ENCODE data around the gene PRODH2. TPM values are rescaled to one million over a fixed set of nuclear protein-coding genes. Genes with fewer than 3 reads are reported as not detected.

Gene PRODH2
- total RNA-seq, 1 experiment from 2014 or later, result not detected

DNA sequence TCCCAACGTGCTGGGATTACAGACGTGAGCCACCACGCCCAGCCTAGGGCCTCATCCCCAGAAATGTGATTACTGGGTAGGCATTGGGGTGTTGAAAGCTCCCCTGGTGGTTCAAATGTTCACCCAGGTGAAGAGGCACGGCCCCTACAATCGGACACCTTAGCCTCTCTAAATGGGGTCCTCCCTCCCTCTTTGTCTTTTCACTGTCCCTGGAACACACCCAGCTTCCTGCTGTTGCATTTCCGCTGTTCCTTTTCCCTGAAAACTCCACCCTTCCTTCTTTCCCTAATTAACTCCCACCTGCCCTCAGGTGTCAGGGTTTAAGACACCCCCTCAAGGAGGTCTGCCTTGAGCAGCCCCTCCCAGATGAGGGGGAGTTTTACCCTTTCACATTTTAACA, 3.6 kb upstream of the PRODH2 start:
- ATAC-seq, result peak; percentile 83
- CTCF ChIA-PET, result interaction anchor here (0.6 to 2.0 kb wide), 3 partner anchors 32 to 881 kb away, joined by 3 to 8 read pairs (median 3); partner anchors contain the start of gene LIN37
- peak overlapping the region; percentile 98 for H3K27ac Mint-ChIP-seq

DNA sequence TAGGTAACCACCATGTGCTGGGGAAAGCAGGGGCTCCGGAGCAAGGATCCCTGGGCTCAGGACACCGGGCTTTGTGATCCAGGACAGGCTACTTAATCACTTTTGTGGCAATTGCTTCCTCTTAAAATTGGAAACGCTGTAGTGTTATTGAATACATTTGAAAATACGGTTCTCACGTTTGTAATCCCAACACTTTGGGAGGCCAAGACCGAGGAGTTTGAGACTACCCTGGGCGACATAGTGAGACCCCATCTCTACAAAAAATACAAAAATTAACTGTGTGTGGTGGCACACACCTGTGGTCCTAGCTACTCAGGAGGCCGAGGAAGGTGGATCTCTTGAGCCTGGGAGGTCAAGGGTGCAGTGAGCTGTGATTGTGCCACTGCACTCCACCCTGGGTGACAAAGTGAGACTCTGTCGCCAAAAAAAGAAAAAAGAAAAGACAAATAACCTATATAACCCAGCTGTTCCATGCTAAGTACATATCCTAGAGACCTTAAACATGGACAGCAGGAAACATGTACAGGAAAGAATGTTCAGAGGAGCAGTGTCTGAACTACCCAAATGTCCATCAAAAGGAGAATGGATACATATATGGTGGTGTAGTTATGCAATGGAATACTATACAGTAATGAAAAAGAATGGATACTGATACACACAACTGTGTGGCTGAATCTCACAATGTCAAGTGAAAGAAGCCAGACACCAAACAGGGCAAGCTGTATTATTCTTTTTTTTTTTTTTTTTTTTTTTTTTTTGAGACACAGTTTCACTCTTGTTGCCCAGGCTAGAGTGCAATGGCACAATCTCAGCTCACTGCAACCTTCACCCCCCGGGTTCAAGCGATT, 622 bp upstream of the PRODH2 start:
- H3K27me3 Mint-ChIP-seq (ENCODE audit: low read depth), result peaks cover 55% of the 10 kb centered on the region
- DNase-seq (ENCODE audit: low spot score) (no peak), ATAC-seq (no peak)
- H3K9me3 Mint-ChIP-seq, result peaks cover 4% of the 10 kb centered on the region; the same call in 1 of the 2 replicates
- H3K27ac Mint-ChIP-seq, result no peak overlapping the region
- no peak overlapping the region for H3K4me3 Mint-ChIP-seq
- ChIA-PET CTCF (interaction anchor here (0.9 to 2.1 kb wide), 2 partner anchors 10 to 118 kb away, joined by 4 to 6 read pairs; no protein-coding TSS in a partner anchor), POLR2A (no interaction called here)
- H3K36me3 Mint-ChIP-seq, result no peaks in the 10 kb centered on the region
- peaks cover 7% of the 10 kb centered on the region for H3K4me1 Mint-ChIP-seq
- TF ChIP-seq SP1 (CRISPR knock-in tag; conservative IDR thresholded peaks at IDR 0.05) (no peak), FOXP1 (CRISPR knock-in tag; IDR thresholded peaks at IDR 0.05; ENCODE audit: borderline replicate concordance) (no peak), GTF2I (CRISPR knock-in tag; conservative IDR thresholded peaks at IDR 0.05) (no peak), OVOL2 (CRISPR knock-in tag; IDR thresholded peaks at IDR 0.05; ENCODE audit: borderline replicate concordance) (no peak), NR1H2 (CRISPR knock-in tag; IDR thresholded peaks at IDR 0.05) (no peak)
- TF ChIP-seq, protein P1, sequence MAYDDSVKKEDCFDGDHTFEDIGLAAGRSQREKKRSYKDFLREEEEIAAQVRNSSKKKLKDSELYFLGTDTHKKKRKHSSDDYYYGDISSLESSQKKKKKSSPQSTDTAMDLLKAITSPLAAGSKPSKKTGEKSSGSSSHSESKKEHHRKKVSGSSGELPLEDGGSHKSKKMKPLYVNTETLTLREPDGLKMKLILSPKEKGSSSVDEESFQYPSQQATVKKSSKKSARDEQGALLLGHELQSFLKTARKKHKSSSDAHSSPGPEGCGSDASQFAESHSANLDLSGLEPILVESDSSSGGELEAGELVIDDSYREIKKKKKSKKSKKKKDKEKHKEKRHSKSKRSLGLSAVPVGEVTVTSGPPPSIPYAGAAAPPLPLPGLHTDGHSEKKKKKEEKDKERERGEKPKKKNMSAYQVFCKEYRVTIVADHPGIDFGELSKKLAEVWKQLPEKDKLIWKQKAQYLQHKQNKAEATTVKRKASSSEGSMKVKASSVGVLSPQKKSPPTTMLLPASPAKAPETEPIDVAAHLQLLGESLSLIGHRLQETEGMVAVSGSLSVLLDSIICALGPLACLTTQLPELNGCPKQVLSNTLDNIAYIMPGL (CRISPR knock-in tag; IDR thresholded peaks at IDR 0.05), result no peak
- TF ChIP-seq, protein P2, sequence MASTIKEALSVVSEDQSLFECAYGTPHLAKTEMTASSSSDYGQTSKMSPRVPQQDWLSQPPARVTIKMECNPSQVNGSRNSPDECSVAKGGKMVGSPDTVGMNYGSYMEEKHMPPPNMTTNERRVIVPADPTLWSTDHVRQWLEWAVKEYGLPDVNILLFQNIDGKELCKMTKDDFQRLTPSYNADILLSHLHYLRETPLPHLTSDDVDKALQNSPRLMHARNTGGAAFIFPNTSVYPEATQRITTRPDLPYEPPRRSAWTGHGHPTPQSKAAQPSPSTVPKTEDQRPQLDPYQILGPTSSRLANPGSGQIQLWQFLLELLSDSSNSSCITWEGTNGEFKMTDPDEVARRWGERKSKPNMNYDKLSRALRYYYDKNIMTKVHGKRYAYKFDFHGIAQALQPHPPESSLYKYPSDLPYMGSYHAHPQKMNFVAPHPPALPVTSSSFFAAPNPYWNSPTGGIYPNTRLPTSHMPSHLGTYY (CRISPR knock-in tag; IDR thresholded peaks at IDR 0.05), result no peak

More for the DNA sequence above, 3.6 kb upstream of the PRODH2 start:
- peaks cover 10% of the 10 kb centered on the region for H3K4me1 Mint-ChIP-seq
- H3K9me3 Mint-ChIP-seq, result peaks cover 4% of the 10 kb centered on the region; the same call in 1 of the 2 replicates
- peak overlapping the region; percentile 27; the same call in 1 of the 2 replicates for H3K4me3 Mint-ChIP-seq
- H3K36me3 Mint-ChIP-seq, result no peaks in the 10 kb centered on the region
- no peak for DNase-seq (ENCODE audit: low spot score)
- TF ChIP-seq IRF2 (CRISPR knock-in tag; IDR thresholded peaks at IDR 0.05; ENCODE audit: borderline replicate concordance, low read depth), result no peak
- peak; percentile 41; the same call in 1 of the 2 replicates for TF ChIP-seq TEAD1 (CRISPR knock-in tag; IDR thresholded peaks at IDR 0.05)
- no peak for TF ChIP-seq GABPB1 (CRISPR knock-in tag; IDR thresholded peaks at IDR 0.05)
- TF ChIP-seq NFATC4 (CRISPR knock-in tag; IDR thresholded peaks at IDR 0.05), result no peak
- no peak for TF ChIP-seq JAZF1 (CRISPR knock-in tag; IDR thresholded peaks at IDR 0.05)
- peak; percentile 71; the same call in 1 of the 2 replicates for TF ChIP-seq ZNF121 (CRISPR knock-in tag; IDR thresholded peaks at IDR 0.05)
- TF ChIP-seq, protein P3, sequence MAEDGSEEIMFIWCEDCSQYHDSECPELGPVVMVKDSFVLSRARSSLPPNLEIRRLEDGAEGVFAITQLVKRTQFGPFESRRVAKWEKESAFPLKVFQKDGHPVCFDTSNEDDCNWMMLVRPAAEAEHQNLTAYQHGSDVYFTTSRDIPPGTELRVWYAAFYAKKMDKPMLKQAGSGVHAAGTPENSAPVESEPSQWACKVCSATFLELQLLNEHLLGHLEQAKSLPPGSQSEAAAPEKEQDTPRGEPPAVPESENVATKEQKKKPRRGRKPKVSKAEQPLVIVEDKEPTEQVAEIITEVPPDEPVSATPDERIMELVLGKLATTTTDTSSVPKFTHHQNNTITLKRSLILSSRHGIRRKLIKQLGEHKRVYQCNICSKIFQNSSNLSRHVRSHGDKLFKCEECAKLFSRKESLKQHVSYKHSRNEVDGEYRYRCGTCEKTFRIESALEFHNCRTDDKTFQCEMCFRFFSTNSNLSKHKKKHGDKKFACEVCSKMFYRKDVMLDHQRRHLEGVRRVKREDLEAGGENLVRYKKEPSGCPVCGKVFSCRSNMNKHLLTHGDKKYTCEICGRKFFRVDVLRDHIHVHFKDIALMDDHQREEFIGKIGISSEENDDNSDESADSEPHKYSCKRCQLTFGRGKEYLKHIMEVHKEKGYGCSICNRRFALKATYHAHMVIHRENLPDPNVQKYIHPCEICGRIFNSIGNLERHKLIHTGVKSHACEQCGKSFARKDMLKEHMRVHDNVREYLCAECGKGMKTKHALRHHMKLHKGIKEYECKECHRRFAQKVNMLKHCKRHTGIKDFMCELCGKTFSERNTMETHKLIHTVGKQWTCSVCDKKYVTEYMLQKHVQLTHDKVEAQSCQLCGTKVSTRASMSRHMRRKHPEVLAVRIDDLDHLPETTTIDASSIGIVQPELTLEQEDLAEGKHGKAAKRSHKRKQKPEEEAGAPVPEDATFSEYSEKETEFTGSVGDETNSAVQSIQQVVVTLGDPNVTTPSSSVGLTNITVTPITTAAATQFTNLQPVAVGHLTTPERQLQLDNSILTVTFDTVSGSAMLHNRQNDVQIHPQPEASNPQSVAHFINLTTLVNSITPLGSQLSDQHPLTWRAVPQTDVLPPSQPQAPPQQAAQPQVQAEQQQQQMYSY (CRISPR knock-in tag; IDR thresholded peaks at IDR 0.05), result no peak
- no peak for TF ChIP-seq NR1H2 (CRISPR knock-in tag; IDR thresholded peaks at IDR 0.05)
- no peak for TF ChIP-seq SP1 (CRISPR knock-in tag; conservative IDR thresholded peaks at IDR 0.05)
- TF ChIP-seq NR2C2 (CRISPR knock-in tag; IDR thresholded peaks at IDR 0.05), result no peak
- TF ChIP-seq, protein P4, sequence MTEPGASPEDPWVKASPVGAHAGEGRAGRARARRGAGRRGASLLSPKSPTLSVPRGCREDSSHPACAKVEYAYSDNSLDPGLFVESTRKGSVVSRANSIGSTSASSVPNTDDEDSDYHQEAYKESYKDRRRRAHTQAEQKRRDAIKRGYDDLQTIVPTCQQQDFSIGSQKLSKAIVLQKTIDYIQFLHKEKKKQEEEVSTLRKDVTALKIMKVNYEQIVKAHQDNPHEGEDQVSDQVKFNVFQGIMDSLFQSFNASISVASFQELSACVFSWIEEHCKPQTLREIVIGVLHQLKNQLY (CRISPR knock-in tag; IDR thresholded peaks at IDR 0.05), result no peak
- TF ChIP-seq, protein P5, sequence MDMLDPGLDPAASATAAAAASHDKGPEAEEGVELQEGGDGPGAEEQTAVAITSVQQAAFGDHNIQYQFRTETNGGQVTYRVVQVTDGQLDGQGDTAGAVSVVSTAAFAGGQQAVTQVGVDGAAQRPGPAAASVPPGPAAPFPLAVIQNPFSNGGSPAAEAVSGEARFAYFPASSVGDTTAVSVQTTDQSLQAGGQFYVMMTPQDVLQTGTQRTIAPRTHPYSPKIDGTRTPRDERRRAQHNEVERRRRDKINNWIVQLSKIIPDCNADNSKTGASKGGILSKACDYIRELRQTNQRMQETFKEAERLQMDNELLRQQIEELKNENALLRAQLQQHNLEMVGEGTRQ (CRISPR knock-in tag; IDR thresholded peaks at IDR 0.05), result 0 out of 2 replicates have a peak, but pooled peaks have one; percentile 18
- no peak for TF ChIP-seq ZNF396 (CRISPR knock-in tag; IDR thresholded peaks at IDR 0.05; ENCODE audit: borderline replicate concordance)
- TF ChIP-seq ETV6 (CRISPR knock-in tag; IDR thresholded peaks at IDR 0.05), result peak; percentile 44; the same call in 1 of the 2 replicates
- TF ChIP-seq, protein P6, sequence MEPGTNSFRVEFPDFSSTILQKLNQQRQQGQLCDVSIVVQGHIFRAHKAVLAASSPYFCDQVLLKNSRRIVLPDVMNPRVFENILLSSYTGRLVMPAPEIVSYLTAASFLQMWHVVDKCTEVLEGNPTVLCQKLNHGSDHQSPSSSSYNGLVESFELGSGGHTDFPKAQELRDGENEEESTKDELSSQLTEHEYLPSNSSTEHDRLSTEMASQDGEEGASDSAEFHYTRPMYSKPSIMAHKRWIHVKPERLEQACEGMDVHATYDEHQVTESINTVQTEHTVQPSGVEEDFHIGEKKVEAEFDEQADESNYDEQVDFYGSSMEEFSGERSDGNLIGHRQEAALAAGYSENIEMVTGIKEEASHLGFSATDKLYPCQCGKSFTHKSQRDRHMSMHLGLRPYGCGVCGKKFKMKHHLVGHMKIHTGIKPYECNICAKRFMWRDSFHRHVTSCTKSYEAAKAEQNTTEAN (CRISPR knock-in tag; IDR thresholded peaks at IDR 0.05), result no peak
- TF ChIP-seq, protein P7, sequence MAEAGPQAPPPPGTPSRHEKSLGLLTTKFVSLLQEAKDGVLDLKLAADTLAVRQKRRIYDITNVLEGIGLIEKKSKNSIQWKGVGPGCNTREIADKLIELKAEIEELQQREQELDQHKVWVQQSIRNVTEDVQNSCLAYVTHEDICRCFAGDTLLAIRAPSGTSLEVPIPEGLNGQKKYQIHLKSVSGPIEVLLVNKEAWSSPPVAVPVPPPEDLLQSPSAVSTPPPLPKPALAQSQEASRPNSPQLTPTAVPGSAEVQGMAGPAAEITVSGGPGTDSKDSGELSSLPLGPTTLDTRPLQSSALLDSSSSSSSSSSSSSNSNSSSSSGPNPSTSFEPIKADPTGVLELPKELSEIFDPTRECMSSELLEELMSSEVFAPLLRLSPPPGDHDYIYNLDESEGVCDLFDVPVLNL (CRISPR knock-in tag; IDR thresholded peaks at IDR 0.05; ENCODE audit: borderline replicate concordance, low read depth), result no peak
- no peak for TF ChIP-seq SOX15 (CRISPR knock-in tag; IDR thresholded peaks at IDR 0.05)
- H3K27me3 Mint-ChIP-seq (ENCODE audit: low read depth), result peaks cover 56% of the 10 kb centered on the region
- POLR2A ChIA-PET, result interaction anchor here (0.6 to 0.8 kb wide), 2 partner anchors 12 to 474 kb away, joined by 3 read pairs; no protein-coding TSS in a partner anchor

All from WTC11 (cell line).